GM12878 (cell line): Measurements from ENCODE around the gene SLC25A29.

Experiments
- ATF7 ChIP-seq: fragments of 450-650 bp; IDR thresholded peaks from 2 replicates; pipeline ENCODE4 v1.6.1; 2016; ENCODE audit warnings: low read depth, mild to moderate bottlenecking
- BRCA1 ChIP-seq: IDR thresholded peaks from 2 replicates; pipeline ENCODE4 v1.6.1; 2011; ENCODE audit warnings: low read depth, low read length, improper control_type of control experiment
- CHD2 ChIP-seq: IDR thresholded peaks from 2 replicates; pipeline ENCODE4 v1.6.1; 2011; ENCODE audit warnings: low read depth, low read length, improper control_type of control experiment, borderline replicate concordance
- EZH2 ChIP-seq: IDR thresholded peaks from 2 replicates; pipeline ENCODE4 v1.6.1; 2012; ENCODE audit warnings: low read depth, mild to moderate bottlenecking, control low read depth, inconsistent platforms, low read length, borderline replicate concordance; ENCODE audit not compliant: control insufficient read depth
- JUND ChIP-seq: IDR thresholded peaks from 2 replicates; pipeline ENCODE4 v1.6.1; 2012; ENCODE audit warnings: low read depth, mild to moderate bottlenecking, low read length, improper control_type of control experiment, moderate library complexity
- MTA3 ChIP-seq: IDR thresholded peaks from 2 replicates; pipeline ENCODE4 v1.6.1; 2012; ENCODE audit warnings: low read length, inconsistent platforms, borderline replicate concordance
- NR2C2 ChIP-seq: IDR thresholded peaks from 2 replicates; pipeline ENCODE4 v1.6.1; 2011; ENCODE audit warnings: borderline replicate concordance, low read depth; ENCODE audit not compliant: control insufficient read depth, insufficient read length
- POLR2A ChIP-seq: IDR thresholded peaks from 2 replicates; pipeline ENCODE4 v1.6.1; 2011; ENCODE audit warnings: low read depth, mild to moderate bottlenecking, low read length
- POLR2AphosphoS5 ChIP-seq: IDR thresholded peaks from 2 replicates; pipeline ENCODE4 v1.6.1; 2011; ENCODE audit warnings: mild to moderate bottlenecking, low read length, inconsistent platforms
- SIN3A ChIP-seq: IDR thresholded peaks from 2 replicates; pipeline ENCODE4 v1.6.1; 2012; ENCODE audit warnings: low read depth, low read length, improper control_type of control experiment
- TCF7 ChIP-seq: IDR thresholded peaks from 2 replicates; pipeline ENCODE4 v1.6.1; 2014; ENCODE audit warnings: antibody characterized with exemption, borderline replicate concordance
- TF ChIP-seq, protein P1 (sequence below): fragments of 450-650 bp; formaldehyde crosslinking; IDR thresholded peaks from 2 replicates; pipeline ENCODE4 v1.4.0; 2020; ENCODE audit warnings: mild to moderate bottlenecking, moderate library complexity
- TF ChIP-seq, protein P2 (sequence below): IDR thresholded peaks from 2 replicates; pipeline ENCODE4 v1.6.1; 2012; ENCODE audit warnings: low read depth, low read length, improper control_type of control experiment
- TF ChIP-seq, protein P3 (sequence below), 3 experiments: IDR thresholded peaks in 2 of 3; conservative IDR thresholded peaks in 1 of 3; 2 replicates each; pipeline ENCODE4 v1.5.1; 2011; ENCODE audit warnings: low read depth in 3 of 3, low read length in 3 of 3, mild to moderate bottlenecking in 3 of 3, control low read depth in 2 of 3, moderate library complexity in 2 of 3, inconsistent platforms in 1 of 3, mixed read lengths in 1 of 3; ENCODE audit not compliant: control insufficient read depth in 2 of 3, insufficient read depth in 1 of 3; ENCODE audit errors: extremely low read depth in 1 of 3

DNA sequence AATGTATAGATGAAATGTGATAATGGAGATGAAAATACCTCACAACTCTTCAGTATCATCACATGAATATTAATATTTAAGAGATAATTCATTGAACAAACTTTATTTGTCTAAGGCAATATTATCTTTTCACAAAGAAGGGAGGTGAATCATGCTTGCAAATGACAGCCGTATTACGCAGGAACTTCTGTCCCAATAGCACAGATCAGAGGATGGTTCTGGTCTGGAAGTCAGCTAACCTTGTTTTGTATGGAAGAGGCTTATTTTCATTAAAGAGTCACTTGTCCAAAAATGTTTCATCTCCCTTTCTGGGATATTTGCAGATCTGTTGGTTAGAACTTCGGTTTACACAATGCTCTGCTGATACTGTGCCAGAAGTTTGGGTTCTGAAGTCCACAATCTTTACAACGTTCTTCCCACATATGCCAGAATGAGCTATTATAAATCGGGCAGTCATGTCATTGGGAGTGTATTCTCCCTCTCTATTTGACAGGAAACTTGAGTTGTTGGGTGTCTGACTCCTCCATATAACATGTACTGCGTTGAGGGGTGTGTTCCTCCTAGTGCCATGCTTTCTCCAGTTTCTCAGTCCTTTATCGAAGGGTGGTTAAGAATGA lies 37.5 kb downstream of the SLC25A29 start:
- TF ChIP-seq, protein P1, sequence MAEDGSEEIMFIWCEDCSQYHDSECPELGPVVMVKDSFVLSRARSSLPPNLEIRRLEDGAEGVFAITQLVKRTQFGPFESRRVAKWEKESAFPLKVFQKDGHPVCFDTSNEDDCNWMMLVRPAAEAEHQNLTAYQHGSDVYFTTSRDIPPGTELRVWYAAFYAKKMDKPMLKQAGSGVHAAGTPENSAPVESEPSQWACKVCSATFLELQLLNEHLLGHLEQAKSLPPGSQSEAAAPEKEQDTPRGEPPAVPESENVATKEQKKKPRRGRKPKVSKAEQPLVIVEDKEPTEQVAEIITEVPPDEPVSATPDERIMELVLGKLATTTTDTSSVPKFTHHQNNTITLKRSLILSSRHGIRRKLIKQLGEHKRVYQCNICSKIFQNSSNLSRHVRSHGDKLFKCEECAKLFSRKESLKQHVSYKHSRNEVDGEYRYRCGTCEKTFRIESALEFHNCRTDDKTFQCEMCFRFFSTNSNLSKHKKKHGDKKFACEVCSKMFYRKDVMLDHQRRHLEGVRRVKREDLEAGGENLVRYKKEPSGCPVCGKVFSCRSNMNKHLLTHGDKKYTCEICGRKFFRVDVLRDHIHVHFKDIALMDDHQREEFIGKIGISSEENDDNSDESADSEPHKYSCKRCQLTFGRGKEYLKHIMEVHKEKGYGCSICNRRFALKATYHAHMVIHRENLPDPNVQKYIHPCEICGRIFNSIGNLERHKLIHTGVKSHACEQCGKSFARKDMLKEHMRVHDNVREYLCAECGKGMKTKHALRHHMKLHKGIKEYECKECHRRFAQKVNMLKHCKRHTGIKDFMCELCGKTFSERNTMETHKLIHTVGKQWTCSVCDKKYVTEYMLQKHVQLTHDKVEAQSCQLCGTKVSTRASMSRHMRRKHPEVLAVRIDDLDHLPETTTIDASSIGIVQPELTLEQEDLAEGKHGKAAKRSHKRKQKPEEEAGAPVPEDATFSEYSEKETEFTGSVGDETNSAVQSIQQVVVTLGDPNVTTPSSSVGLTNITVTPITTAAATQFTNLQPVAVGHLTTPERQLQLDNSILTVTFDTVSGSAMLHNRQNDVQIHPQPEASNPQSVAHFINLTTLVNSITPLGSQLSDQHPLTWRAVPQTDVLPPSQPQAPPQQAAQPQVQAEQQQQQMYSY (CRISPR knock-in tag): no peak
- TF ChIP-seq BRCA1 (no peak), ATF7 (no peak), SIN3A (no peak), POLR2A (no peak), CHD2 (no peak), POLR2AphosphoS5 (no peak), TCF7 (no peak), EZH2 (no peak), NR2C2 (no peak), MTA3 (no peak), JUND (no peak)
- TF ChIP-seq, protein P2, sequence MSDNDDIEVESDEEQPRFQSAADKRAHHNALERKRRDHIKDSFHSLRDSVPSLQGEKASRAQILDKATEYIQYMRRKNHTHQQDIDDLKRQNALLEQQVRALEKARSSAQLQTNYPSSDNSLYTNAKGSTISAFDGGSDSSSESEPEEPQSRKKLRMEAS: no peak
- TF ChIP-seq, protein P3, sequence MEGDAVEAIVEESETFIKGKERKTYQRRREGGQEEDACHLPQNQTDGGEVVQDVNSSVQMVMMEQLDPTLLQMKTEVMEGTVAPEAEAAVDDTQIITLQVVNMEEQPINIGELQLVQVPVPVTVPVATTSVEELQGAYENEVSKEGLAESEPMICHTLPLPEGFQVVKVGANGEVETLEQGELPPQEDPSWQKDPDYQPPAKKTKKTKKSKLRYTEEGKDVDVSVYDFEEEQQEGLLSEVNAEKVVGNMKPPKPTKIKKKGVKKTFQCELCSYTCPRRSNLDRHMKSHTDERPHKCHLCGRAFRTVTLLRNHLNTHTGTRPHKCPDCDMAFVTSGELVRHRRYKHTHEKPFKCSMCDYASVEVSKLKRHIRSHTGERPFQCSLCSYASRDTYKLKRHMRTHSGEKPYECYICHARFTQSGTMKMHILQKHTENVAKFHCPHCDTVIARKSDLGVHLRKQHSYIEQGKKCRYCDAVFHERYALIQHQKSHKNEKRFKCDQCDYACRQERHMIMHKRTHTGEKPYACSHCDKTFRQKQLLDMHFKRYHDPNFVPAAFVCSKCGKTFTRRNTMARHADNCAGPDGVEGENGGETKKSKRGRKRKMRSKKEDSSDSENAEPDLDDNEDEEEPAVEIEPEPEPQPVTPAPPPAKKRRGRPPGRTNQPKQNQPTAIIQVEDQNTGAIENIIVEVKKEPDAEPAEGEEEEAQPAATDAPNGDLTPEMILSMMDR (IDR thresholded peaks at IDR 0.05 in 2 of 3, conservative IDR thresholded peaks at IDR 0.05 in 1 of 3; ENCODE audit: control insufficient read depth in 2 of 3, extremely low read depth in 1 of 3, insufficient read depth in 1 of 3, low read depth in 3 of 3, low read length in 3 of 3): no peak
